AG04449 (cell line): ENCODE results near the gene UBE3D.
A peak's percentile ranks its signal among the peaks of the same experiment; 100 is the strongest.

ENCODE experiments used
- CTCF ChIA-PET: fragments of 350-600 bp; formaldehyde crosslinking; extraction: SDS; loops from one replicate; lab custom pipeline; 2021; ENCODE audit warnings: antibody characterized with exemption; lab: Yijun Ruan, JAX
- POLR2A ChIA-PET: fragments of 400-600, 350-600 bp; formaldehyde crosslinking; extraction: SDS; loops from one replicate; lab custom pipeline; 2020; ENCODE audit warnings: antibody characterized with exemption, inconsistent platforms; lab: Yijun Ruan, JAX
- DNase-seq: peaks from one replicate; pipeline ENCODE4 v3.0.0-alpha.2; 2010; ENCODE audit warnings: low read depth, low spot score
- H3K4me3 ChIP-seq: 2 replicates; pipeline ENCODE4 v1.5.1; 2011; ENCODE audit warnings: low read depth, mild to moderate bottlenecking, control low read depth, low read length
- CTCF ChIP-seq: IDR thresholded peaks from one replicate; pipeline ENCODE4 v1.5.1; 2011; ENCODE audit warnings: mild to moderate bottlenecking, moderate library complexity, low read length, control low read depth, inconsistent platforms; ENCODE audit not compliant: insufficient read depth; ENCODE audit errors: missing control alignments

UBE3D gene

GRCh38 chr6:83067448-83068439 is 2.1 kb upstream of the UBE3D start, which contains the start of gene DOP1A:
Gene DOP1A (plus strand): TSS chr6:83067671. CDS start chr6:83096978, 29,307 bp downstream.
- peak within 1 kb of the TSS; percentile 87 for H3K4me3 ChIP-seq
- ChIA-PET POLR2A (interaction anchor here (0.8 to 1.4 kb wide), 3 partner anchors 126 to 445 kb away, joined by 3 to 6 read pairs (median 4); partner anchors contain the start of genes PGM3, PRSS35 and RWDD2A), CTCF (interaction anchor here (0.7 to 10.8 kb wide), 76 partner anchors 7 to 1153 kb away, joined by 3 to 493 read pairs (median 8); partner anchors contain the start of genes IBTK and PRSS35)
- DNase-seq: peak; percentile 44
- TF ChIP-seq CTCF: peak; percentile 95

GRCh38 chr6:83062225-83062624 is 3.4 kb downstream of the UBE3D start:
- POLR2A ChIA-PET: no interaction called here
- CTCF ChIA-PET: interaction anchor here (0.8 to 1.8 kb wide), 3 partner anchors 153 to 810 kb away, joined by 3 to 9 read pairs (median 3); no protein-coding TSS in a partner anchor
- no peak for TF ChIP-seq CTCF
- H3K4me3 ChIP-seq: no peak overlapping the region
- peak; percentile 58 for DNase-seq

GRCh38 chr6:83061190-83061589 is 4.5 kb downstream of the UBE3D start:
- POLR2A ChIA-PET: no interaction called here
- CTCF ChIA-PET: no interaction called here

GRCh38 chr6:83057705-83058321 is 7.8 kb downstream of the UBE3D start:
- no peak for DNase-seq
- POLR2A ChIA-PET: no interaction called here
- H3K4me3 ChIP-seq: no peak overlapping the region
- CTCF ChIA-PET: interaction anchor here (0.7 to 9.1 kb wide), 44 partner anchors 8 to 831 kb away, joined by 3 to 195 read pairs (median 4); partner anchors contain the start of genes DOP1A, IBTK, TPBG and UBE3D
- TF ChIP-seq CTCF: peak; percentile 80

More at GRCh38 chr6:83061190-83061589, 4.5 kb downstream of the UBE3D start:
- DNase-seq: no peak
- no peak overlapping the region for H3K4me3 ChIP-seq
- no peak for TF ChIP-seq CTCF

GRCh38 chr6:83055366-83055964 is 10.2 kb downstream of the UBE3D start:
- TF ChIP-seq CTCF: peak; percentile 71
- ChIA-PET POLR2A (no interaction called here), CTCF (interaction anchor here (1.0 to 9.1 kb wide), 16 partner anchors 11 to 807 kb away, joined by 3 to 195 read pairs (median 4); partner anchors contain the start of genes DOP1A, IBTK and UBE3D)
- no peak overlapping the region for H3K4me3 ChIP-seq
- DNase-seq: no peak
